KOPT-K1 (cell line): ENCODE data around the gene SORBS1.

Experiments
- H3K27ac ChIP-seq: fragments of 200-600 bp; sonication (generic); 2 replicates; pipeline ENCODE4 v1.5.1; 2016; ENCODE audit warnings: antibody characterized with exemption, mild to moderate bottlenecking, low read depth, low read length; ENCODE audit not compliant: poor library complexity, severe bottlenecking
- H3K36me3 ChIP-seq: fragments of 200-600 bp; sonication (generic); 2 replicates; pipeline ENCODE4 v1.5.1; 2017; ENCODE audit warnings: antibody characterized with exemption, mild to moderate bottlenecking, low read length, moderate library complexity; ENCODE audit not compliant: insufficient read depth
- H3K9me3 ChIP-seq: fragments of 200-600 bp; sonication (generic); 2 replicates; pipeline ENCODE4 v1.5.1; 2017; ENCODE audit warnings: antibody characterized with exemption, low read length, mild to moderate bottlenecking; ENCODE audit not compliant: insufficient read depth, poor library complexity, severe bottlenecking

Gene SORBS1

DNA sequence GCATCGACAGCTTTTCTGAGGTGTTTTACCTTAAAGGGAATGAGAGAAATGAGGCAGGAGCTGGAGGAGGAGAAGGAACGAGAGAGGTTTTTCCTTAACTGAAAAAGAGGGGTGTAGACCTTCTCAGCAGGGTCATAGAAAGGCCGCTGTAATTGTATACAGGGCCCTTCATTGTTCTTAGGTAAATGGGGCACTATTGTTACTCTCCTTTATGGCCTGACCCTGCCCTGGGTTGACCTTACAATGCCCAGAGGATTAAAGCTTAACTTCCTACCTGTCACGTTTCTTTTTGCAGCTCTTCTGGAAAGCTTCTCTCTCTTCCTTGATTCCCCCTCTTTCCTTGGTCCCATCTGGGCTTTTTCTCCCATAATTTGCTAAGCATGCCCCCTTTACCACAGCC lies 256.7 kb downstream of the SORBS1 start:
- no peaks in the 10 kb centered on the region for H3K9me3 ChIP-seq
- no peaks in the 10 kb centered on the region for H3K36me3 ChIP-seq
- H3K27ac ChIP-seq = no peak overlapping the region

- Histone ChIP-seq H3K27ac (no peak overlapping the region), H3K36me3 (no peaks in the 10 kb centered on the region), H3K9me3 (no peaks in the 10 kb centered on the region)
Observed at GRCh38 chr10:95303950-95304349, 257.2 kb downstream of the SORBS1 start.

GRCh38 chr10:95303535-95303934 lies 257.6 kb downstream of the SORBS1 start:
- Histone ChIP-seq H3K27ac (no peak overlapping the region), H3K36me3 (no peaks in the 10 kb centered on the region), H3K9me3 (no peaks in the 10 kb centered on the region)

DNA sequence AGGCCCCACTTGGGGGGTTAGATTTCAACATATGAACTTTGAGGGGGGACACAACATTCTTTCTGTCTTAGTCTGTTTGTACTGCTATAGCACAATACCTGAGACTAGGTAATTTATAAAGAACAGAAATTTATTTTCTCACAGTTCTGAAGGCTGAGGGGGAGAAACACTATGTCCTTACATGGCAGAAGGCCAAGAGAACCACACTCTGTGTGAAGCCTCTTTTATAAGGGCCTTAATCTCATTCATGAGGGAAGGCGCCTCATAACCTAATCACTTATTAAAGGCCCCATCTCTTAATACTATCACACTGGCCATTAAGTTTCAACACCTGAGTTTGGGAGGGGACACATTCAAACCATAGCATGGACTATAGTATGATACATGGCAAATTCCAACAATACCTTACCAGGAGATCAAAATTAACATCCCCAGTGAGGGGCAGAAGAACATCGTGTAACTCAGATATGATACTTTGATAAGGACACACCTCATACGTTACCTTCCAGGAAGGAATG lies 261.1 kb downstream of the SORBS1 start:
- H3K27ac ChIP-seq = no peak overlapping the region
- H3K9me3 ChIP-seq = no peaks in the 10 kb centered on the region
- no peaks in the 10 kb centered on the region for H3K36me3 ChIP-seq

GRCh38 chr10:95297402-95297801 lies 263.8 kb downstream of the SORBS1 start:
- Histone ChIP-seq H3K27ac (no peak overlapping the region), H3K36me3 (no peaks in the 10 kb centered on the region), H3K9me3 (no peaks in the 10 kb centered on the region)

GRCh38 chr10:95296764-95297163 lies 264.4 kb downstream of the SORBS1 start:
- H3K27ac ChIP-seq = no peak overlapping the region
- no peaks in the 10 kb centered on the region for H3K9me3 ChIP-seq
- no peaks in the 10 kb centered on the region for H3K36me3 ChIP-seq

DNA sequence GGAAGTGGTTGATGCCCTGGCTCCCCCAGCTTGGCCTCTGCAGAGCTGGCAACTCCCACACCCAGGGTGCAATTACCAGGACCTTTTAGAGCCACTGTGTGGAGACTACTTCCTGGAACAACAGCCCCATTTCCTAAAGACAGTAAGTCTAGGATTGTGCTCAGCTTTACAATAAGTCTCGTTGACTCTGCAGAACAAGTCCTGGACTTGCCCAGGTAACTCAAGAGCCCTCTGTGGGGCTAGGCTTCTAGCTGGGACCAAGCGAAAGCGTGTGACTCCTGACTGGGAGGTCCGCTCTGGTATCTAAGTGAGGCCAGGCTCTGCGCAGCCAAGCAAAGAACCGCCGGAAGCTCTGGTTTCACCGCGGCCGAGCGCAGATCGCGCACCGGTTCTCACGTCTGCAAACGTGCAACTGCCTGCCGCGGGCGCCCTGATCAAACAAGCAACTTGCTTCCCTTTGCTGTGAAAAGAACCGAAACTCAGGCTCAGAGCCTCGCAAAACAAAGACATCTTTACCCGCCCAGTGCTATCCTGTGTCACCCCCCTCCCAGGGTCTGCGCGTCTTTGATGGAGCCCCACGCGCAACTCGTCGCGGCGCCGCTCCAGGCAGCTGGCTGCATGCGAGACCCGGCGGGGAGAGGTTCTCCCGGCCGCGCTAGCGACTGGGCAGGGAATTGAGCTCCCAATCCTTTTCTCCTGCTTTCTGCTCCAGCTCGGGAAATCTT lies 266.0 kb downstream of the SORBS1 start:
- Histone ChIP-seq H3K9me3 (no peaks in the 10 kb centered on the region), H3K27ac (no peak overlapping the region), H3K36me3 (no peaks in the 10 kb centered on the region)

- Histone ChIP-seq H3K36me3 (no peaks in the 10 kb centered on the region), H3K9me3 (no peaks in the 10 kb centered on the region), H3K27ac (no peak overlapping the region)
Observed at GRCh38 chr10:95293631-95294030, 267.5 kb downstream of the SORBS1 start.

DNA sequence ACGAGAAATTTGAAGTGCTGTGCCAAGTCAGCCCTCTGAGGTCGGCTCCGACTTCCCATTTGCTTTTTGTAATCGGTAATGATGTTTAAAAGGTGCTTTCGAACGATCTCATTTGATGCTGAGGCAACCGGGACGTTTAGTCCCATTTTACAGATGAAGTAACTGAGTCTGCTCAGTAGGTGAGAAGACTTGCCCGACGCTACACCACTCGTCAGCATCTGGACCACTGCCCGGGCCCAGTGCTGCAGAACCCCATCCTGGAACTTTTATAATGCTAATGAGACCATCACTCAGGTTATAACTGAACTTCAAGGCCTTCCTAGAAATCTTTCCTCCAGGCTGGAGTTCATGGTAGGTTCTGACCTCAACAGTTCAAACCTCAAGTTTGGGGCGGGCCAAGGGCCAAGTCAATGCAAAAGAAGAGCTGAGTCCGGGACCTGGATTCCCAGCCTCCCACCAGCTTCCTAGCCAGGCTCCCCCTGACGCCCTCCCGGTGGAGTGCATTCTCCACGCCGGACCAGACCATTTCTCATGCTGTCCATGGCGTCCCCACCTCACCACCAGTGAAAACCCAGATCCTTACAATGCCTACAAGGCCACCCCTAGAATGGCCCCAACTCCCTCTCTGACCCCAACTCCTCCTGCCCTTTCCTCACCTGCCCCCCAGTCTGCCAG lies 269.7 kb downstream of the SORBS1 start:
- no peak overlapping the region for H3K27ac ChIP-seq
- no peaks in the 10 kb centered on the region for H3K36me3 ChIP-seq
- H3K9me3 ChIP-seq = no peaks in the 10 kb centered on the region

DNA sequence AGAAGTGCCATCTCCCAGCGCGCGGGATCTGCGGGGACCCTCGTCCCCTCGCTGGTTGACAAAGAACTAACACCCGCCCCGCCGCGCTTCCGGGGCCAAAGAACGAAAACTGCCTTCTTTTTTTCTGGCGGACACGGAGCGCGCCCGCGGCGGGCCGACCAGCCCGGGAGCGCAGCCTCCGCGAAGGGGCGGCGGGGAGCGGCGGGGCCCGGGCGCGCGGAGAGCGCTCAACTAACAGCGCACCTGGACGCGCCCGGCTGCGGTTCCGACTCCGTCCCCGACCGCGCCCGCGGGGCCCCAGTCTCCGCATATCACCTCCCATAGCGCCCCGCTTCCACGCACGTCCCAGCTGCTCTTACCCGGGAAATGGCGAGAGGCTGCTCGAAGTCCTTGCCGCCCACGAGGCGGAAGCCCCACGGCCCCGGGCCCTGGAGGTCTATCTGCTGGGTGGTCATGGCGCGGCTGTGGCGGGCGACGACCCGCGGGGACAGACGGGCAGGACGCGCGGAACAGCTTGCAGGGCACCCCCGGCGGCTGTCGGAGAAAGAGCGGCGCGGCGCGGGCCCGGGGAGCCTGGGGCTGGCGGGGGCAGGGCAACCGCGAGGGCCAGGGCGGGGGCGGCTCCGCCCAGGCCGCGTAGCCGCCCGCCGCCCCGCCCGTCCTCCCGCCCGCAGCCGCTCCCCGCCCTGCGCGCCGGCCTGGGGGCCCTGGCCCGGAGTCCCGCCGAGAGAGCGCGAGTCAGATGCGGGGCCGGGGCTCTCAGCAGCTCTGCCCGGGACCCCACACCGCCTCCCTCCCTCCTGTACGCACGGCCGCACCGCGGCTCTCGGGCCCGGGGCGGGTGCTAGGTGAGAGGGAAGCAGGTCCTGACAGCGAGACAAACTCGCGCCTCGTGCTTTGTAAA lies 270.5 kb downstream of the SORBS1 start, which contains the start of gene PDLIM1:
PDLIM1 (minus strand) TSS at position 543 of the 904 bp plus-strand sequence; CDS start at position 455, 88 bp downstream.
- H3K36me3 ChIP-seq = no peaks in the 10 kb centered on the region
- H3K9me3 ChIP-seq = no peaks in the 10 kb centered on the region
- no peak within 1 kb of the TSS for H3K27ac ChIP-seq

DNA sequence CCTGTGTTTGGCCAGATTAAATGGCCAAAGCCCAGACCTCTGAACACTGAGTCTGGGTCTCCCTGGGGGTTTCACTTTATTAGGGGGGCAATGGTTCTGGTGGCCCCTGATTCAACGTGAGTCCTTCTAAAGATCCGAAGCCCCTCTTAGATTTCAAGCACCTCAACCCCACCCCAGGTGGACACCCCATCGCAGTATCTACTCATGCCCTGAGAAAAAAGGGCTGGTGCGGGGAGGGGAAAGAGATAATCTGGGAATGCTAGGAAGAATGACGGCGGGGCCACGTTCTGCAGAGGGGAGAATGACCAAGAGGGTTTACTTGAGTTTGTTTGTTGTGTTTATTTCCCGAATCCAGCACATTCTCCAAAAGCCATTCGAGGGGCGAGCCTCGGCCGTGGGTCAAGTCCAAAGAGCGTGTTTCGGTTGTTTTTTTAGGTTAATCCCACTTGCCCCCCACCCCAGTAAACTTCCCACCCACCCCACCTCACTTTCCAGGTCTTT lies 271.2 kb downstream of the SORBS1 start:
- Histone ChIP-seq H3K9me3 (no peaks in the 10 kb centered on the region), H3K27ac (no peak overlapping the region), H3K36me3 (no peaks in the 10 kb centered on the region)

- Histone ChIP-seq H3K9me3 (no peaks in the 10 kb centered on the region), H3K27ac (no peak overlapping the region), H3K36me3 (no peaks in the 10 kb centered on the region)
Observed at GRCh38 chr10:95289003-95289920, 271.9 kb downstream of the SORBS1 start.

DNA sequence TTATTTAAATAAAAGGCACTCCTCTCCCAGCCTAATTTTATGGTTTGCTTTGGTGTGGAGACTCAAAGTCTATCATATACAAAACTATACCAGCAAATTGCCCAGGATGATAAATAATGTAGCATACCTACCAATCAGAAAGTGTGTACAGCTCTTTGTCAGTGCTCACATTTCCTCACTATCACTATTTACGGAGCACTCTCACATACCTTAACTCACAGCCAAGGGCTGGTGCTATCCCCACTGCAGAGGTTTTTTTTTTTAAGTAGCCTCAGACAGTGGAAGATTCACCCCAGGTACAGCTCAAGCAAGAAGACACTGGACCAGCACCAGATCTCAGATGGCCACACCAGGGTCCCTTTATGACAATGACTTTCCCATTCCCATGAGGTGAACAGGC lies 272.9 kb downstream of the SORBS1 start:
- no peak overlapping the region for H3K27ac ChIP-seq

DNA sequence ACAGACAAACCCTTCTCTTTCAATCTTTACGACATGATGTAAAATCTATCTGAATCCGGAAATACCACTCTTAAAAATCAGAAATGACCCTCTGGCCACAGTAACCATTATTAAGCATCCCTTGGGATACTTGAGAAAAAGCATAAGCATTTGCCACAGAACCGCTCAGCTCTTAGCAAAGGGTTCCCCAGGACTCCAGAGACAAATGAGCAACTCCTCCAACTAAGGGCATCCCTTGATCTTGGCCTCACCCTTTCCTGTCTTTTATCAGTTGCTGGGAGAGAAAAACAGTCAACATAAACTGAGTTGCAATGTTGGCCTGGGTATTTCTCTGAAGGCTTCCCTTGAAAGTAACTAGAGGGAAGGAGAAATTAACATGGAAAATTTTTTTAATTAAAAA lies 273.9 kb downstream of the SORBS1 start:
- H3K36me3 ChIP-seq = no peaks in the 10 kb centered on the region
- no peaks in the 10 kb centered on the region for H3K9me3 ChIP-seq
- H3K27ac ChIP-seq = no peak overlapping the region

More for the DNA sequence above, 272.9 kb downstream of the SORBS1 start:
- no peaks in the 10 kb centered on the region for H3K9me3 ChIP-seq
- H3K36me3 ChIP-seq = no peaks in the 10 kb centered on the region
